Cardiac septum (tissue), 1 donor: Measurements from ENCODE around the gene ICA1L. TPM values are rescaled to one million over a fixed set of nuclear protein-coding genes. Genes with fewer than 3 reads are reported as not detected.
A peak's percentile ranks its signal among the peaks of the same experiment; 100 is the strongest.
"Not testable (repeated sequence)": the region's sequence is repeated elsewhere in the genome, so short reads cannot be mapped to it uniquely, and the experiment has no call there.

ENCODE experiments used
- DNase-seq: peaks from one replicate; pipeline ENCODE4 v3.0.0-alpha.2; 2020; ENCODE audit warnings: low spot score
- intact Hi-C: fragments of 100-400 bp; cut with DNase I; formaldehyde crosslinking; loops from one replicate; pipeline ENCODE4 v1.14.0; 2022
- total RNA-seq: library from RNA; stranded (reverse); fragmentation: NEBNext Ultra II Directional; extraction: Animal tissue kit (Norgen Biotek cat#: 25700); gene quantifications from one replicate; pipeline ENCODE4 v1.2.1, GENCODE V29; 2021
- donor health status: DM: no; HTN: no; CAD: no.

ICA1L gene
- total RNA-seq, 1 donor from 2014 or later: 5.7 TPM

DNA sequence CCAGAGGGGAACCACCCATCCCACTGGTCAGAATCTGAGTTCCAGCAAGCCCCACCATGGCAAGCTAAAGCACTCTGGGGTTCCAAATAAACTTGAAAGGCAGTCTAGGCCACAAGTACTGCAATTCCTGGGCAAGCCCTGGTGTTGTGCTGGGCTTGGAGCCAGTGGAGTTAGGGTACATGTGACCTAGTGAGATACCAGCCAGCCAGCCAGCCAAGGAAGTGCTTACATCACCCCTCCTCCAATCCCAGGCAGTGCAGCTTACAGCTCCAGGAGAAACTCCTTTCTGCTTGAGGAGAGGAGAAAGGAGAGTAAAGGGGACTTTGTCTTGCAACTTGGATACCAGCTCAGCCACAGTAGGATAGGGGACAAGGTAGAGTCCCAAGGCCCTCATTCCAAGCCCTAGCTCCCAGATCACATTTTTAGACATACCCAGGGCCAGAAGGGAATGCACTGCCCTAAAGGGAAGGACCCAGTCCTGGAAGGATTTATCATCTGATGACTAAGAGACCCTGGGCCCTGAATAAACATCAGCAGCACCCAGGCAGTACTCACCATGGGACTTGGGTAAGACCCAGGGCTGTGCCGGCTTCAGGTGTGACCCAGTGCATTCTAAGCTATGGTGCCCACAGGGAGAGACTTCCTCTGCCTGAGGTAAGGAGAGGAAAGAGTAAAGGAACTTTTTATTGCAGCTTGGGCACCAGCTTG is 64.0 kb downstream of the ICA1L start:
- intact Hi-C loops: not testable (repeated sequence)

DNA sequence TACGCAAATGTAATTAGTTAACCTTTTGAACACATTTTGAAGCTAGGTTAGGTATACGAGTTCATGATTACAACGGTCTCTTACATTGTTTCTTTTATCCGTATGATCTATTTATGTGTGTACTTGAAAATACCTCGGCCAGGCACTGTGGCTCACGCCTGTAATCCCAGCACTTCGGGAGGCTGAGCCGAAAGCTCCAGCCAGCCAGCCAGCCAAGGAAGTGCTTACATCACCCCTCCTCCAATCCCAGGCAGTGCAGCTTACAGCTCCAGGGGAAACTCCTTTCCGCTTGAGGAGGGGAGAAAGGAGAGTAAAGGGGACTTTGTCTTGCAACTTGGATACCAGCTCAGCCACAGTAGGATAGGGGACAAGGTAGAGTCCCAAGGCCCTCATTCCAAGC is 65.7 kb downstream of the ICA1L start:
- DNase-seq, intact Hi-C loops: not testable (repeated sequence)

More for the DNA sequence above, 64.0 kb downstream of the ICA1L start:
- peak; percentile 78 for DNase-seq

GRCh38 chr2:202797944-202798343 is 73.6 kb downstream of the ICA1L start:
- intact Hi-C loops: no loop called here
- DNase-seq: no peak

- intact Hi-C loops: no loop called here
- no peak for DNase-seq
Measured at GRCh38 chr2:202790676-202791075, 80.9 kb downstream of the ICA1L start.

DNA sequence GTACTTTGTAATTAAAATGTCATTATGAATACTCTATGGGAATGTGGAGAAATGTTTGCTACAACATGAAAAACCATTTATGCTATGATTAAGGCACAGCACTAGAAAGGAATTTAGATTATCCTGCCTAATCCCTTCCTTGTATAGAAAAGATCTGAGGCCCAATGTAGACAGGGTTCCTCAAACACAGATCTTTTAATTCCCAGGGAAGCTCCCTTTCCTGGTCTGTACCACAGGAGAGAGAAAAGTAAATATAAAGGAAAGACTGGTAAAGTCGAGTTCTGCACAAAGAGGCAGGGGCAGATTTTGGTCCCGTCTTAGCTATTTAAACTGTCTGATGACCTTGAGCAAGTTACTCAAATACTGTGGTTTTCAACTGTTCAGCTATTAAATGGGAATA is 84.7 kb downstream of the ICA1L start:
- no peak for DNase-seq
- intact Hi-C loops: no loop called here

GRCh38 chr2:202782940-202783558 is 88.5 kb downstream of the ICA1L start:
- DNase-seq: no peak
- intact Hi-C loops: no loop called here

- DNase-seq: no peak
- intact Hi-C loops: no loop called here
Measured at GRCh38 chr2:202780514-202781021, 91.0 kb downstream of the ICA1L start.

- no peak for DNase-seq
- intact Hi-C loops: no loop called here
Measured at GRCh38 chr2:202778217-202778616, 93.3 kb downstream of the ICA1L start.

DNA sequence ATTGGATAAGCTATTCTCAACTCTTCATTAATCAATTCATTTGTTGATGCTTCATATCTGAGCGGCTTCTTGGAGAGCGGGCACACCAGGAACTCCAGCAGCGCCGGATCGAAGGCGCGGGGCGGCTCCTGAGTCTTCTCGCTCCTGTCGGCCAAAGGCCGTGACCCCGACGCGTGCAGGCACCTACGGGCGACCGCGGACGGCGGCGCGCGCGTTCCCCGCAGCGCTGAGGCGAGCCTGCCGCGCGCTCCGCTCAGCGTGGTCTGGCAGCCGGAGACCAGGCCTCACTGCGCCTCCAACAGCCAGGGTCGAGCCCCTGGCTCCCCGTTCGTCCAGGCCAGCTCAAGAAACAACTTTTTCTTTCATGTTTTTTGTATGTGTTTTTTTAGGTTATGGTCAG is 97.5 kb downstream of the ICA1L start:
- no peak for DNase-seq
- intact Hi-C loops: no loop called here

DNA sequence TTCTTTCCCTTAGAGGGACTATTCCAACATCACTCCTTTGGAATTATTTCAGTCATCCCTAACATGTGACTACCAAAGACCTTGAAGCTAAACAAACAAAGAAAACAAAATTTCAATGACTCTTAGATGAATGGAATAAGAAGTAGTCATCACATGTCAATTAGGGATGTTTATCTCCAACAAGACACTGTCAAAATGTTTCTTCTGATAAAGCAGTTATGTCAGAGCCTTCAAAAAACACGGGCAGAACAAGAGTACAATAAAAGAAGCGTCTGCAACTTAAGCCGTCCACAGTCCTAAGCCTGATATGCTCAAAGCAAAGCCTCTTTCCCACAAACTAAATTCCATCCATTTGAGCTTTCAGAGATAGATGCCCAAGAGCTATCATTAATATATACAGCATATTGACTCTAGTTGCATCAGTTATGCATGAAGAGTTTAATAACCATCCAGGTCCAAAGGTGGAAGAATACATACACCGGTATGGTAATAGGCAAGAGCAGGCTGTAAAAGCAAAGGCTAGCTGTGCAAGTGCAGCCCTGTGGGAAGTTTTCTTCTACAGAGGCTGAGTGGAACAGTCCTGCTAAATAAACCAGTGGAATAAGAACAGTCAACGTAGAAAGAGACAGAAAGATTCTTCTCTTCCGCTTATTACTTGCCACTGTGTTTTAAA is 98.1 kb downstream of the ICA1L start:
- DNase-seq: no peak
- intact Hi-C loops: no loop called here

- intact Hi-C loops: no loop called here
- DNase-seq: no peak
Measured at GRCh38 chr2:202771741-202772460, 99.7 kb downstream of the ICA1L start.

DNA sequence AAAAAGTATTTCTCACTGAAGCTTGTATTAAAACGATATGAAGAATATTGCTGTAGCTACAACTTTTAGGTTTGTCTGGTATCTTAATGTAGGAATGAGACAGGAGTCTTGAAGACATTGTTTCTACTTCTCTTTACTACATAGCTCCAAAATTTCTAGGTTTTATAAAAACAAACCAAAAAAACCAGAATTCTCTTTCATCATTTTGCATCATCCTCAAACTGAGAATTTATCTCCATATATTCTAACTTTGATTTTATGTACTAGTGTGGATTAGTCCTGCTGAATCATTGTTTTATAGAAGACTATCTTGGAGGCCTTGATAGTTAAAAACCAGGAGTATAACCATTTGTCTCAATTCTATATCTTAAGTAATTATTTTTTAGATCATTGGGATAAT is 100.2 kb downstream of the ICA1L start:
- DNase-seq: no peak
- intact Hi-C loops: no loop called here

DNA sequence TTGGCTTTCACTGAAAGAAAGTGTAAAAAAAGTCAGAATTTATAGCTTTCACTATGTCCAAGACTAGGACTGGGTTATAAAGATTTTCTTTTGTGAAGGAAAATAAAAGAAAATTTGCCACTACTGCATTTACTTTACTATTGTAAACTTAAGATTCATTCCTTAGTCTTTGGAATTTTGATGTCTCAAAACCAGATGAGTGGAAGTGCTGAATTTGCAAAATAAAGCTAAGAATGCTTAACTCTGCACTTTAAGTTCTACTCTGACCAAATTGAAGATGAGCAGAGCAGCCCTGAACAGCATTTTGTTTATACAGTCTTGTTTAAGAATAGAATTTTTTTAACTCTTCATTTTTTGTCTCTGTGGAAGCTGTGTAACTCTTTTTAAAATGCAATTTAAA is 102.4 kb downstream of the ICA1L start:
- no peak for DNase-seq
- intact Hi-C loops: no loop called here

GRCh38 chr2:202768273-202768672 is 103.3 kb downstream of the ICA1L start:
- intact Hi-C loops: no loop called here
- DNase-seq: no peak

- intact Hi-C loops: no loop called here
- no peak for DNase-seq
Measured at GRCh38 chr2:202765436-202765835, 106.1 kb downstream of the ICA1L start.

GRCh38 chr2:202764991-202765390 is 106.6 kb downstream of the ICA1L start:
- DNase-seq: no peak
- intact Hi-C loops: no loop called here

DNA sequence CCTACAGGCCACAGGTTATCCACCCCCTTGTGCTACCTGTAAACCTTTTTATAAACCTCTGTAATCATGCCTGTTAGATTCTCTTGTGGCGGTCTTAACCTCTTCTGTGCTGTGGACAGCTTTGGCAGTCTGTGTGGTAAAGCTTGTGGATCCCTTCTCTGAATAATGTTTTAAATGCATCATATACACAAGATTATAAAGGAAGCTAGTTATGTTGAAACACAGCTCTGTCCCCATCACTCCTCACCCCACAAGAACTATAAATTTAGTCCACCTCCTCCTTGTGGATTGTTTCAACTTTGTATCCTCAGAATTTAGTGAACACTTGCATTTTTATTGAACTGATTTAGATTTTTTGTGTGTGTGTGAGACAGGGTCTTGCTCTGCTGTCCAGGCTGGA is 107.7 kb downstream of the ICA1L start:
- intact Hi-C loops: no loop called here
- no peak for DNase-seq

DNA sequence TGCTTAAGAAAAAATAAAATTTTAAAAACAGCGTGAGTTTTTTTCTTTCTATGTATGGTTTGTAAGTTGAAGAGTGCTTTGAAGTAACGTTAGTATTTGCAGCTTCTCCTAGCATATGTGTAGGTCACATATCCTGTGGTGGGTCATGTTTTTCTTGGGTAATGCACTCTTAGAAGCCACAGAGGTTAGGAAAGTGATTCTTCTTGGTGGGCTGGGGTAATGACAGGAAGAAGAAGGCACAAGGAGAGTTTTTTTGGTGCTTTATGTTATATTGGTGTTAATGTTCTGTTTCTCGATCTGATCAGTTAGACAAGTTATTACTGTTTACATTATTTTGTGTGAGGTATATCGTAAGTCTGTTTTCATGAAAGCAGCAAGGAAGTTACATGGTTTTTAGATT is 109.0 kb downstream of the ICA1L start:
- intact Hi-C loops: no loop called here
- no peak for DNase-seq

- intact Hi-C loops: no loop called here
- no peak for DNase-seq
Measured at GRCh38 chr2:202760848-202761247, 110.7 kb downstream of the ICA1L start.

DNA sequence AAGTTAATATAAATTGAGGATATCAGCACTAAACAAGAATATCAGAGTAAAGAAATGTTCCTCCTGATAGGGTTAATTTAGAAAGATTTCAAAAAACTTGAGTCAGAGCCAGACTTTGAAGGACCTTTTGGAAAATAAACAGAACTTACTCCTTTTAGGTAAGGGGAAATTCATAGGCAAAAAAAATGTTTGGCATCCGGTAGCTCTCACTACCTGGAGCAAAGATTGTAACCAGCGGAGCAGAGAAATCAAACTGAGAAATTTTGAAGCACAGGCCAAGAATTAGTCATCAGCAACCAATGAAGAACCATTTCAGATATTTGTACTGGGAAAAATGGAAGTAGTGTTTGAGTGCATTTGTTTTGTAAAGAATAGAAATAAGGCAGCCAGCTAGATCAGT is 113.0 kb downstream of the ICA1L start:
- intact Hi-C loops: no loop called here

More for the DNA sequence above, 113.0 kb downstream of the ICA1L start:
- DNase-seq: no peak
